Measurements from ENCODE around the gene VSIG10.
"Not testable (repeated sequence)": the region's sequence is repeated elsewhere in the genome, so short reads cannot be mapped to it uniquely, and the experiment has no call there.

The VSIG10 gene

DNA sequence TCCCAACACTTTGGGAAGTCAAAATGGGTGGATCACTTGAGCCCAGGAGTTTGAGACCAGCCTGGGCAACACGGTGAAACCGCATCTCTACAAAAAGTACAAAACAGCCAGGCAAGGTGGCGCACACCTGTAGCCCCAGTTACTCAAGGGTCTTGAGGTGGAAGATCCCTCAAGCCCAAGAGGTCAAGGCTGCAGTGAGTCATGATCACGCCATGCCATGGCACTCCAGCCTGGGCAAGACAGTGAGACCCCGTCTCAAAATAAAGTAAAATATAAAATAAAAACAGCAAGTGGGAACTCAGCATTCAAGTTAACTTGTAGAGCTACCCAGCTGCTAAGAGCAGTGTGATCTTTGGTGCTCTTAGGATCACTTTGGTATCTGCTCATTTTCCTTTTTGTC, 74.6 kb downstream of the VSIG10 start:
- Histone ChIP-seq H3K9me3 (ENCODE audit: low read length) (no peaks in the 10 kb centered on the region), H3K36me3 (ENCODE audit: insufficient read depth, low read length) (peaks cover 84% of the 10 kb centered on the region), H3K4me3 (ENCODE audit: low read length) (no peak overlapping the region), H3K27me3 (ENCODE audit: insufficient read depth, low read length) (no peaks in the 10 kb centered on the region), H2AFZ (ENCODE audit: low read depth, low read length) (no peak overlapping the region), H3K4me1 (ENCODE audit: insufficient read depth, low read length) (no peaks in the 10 kb centered on the region)

- no peaks in the 10 kb centered on the region for H3K9me3 ChIP-seq (ENCODE audit: low read length)
- H3K36me3 ChIP-seq (ENCODE audit: insufficient read depth, low read length), result peaks cover 79% of the 10 kb centered on the region
Measured at GRCh38 chr12:118025168-118025567, 78.6 kb downstream of the VSIG10 start.

DNA sequence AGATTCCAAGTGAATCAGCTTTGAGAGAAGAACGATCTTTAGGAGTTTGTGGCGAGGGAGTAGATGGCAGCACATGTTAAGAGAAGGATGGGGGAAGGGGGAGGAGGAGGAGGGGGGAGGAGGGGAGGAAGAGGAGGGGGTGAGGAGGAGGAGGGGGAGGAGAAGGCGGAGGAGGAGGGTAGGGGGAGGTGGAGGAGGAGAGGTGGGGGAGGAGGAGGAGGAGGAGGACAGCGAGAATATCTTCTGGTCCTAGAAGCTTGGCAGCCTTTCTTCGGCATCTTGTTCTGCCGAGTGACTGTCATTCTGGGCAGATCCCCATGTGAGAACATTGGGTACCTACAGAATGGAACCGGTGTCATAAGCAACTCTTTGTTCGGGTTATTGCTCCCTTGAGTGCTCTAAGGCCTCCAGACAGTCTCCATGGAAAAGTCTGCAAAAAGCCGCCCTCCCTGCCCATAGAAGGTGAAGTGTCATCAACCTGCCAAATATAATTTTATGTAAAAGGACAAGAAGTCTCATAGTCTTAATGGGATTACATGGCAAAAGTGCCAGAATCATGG, 80.4 kb downstream of the VSIG10 start:
- Histone ChIP-seq H3K4me3 (ENCODE audit: low read length) (no peak overlapping the region), H3K36me3 (ENCODE audit: insufficient read depth, low read length) (peaks cover 77% of the 10 kb centered on the region), H3K9me3 (ENCODE audit: low read length) (no peaks in the 10 kb centered on the region), H2AFZ (ENCODE audit: low read depth, low read length) (no peak overlapping the region), H3K4me1 (ENCODE audit: insufficient read depth, low read length) (no peaks in the 10 kb centered on the region), H3K27me3 (ENCODE audit: insufficient read depth, low read length) (no peaks in the 10 kb centered on the region)

More at GRCh38 chr12:118025168-118025567, 78.6 kb downstream of the VSIG10 start:
- Histone ChIP-seq H2AFZ (ENCODE audit: low read depth, low read length) (no peak overlapping the region), H3K27me3 (ENCODE audit: insufficient read depth, low read length) (no peaks in the 10 kb centered on the region), H3K4me3 (ENCODE audit: low read length) (no peak overlapping the region), H3K4me1 (ENCODE audit: insufficient read depth, low read length) (no peaks in the 10 kb centered on the region)

GRCh38 chr12:118022728-118023109, 81.1 kb downstream of the VSIG10 start:
- H2AFZ ChIP-seq (ENCODE audit: low read depth, low read length), result no peak overlapping the region
- H3K27me3 ChIP-seq (ENCODE audit: insufficient read depth, low read length), result no peaks in the 10 kb centered on the region
- peaks cover 3% of the 10 kb centered on the region for H3K4me1 ChIP-seq (ENCODE audit: insufficient read depth, low read length)
- H3K36me3 ChIP-seq (ENCODE audit: insufficient read depth, low read length), result peaks cover 71% of the 10 kb centered on the region
- H3K4me3 ChIP-seq (ENCODE audit: low read length), result no peak overlapping the region
- no peaks in the 10 kb centered on the region for H3K9me3 ChIP-seq (ENCODE audit: low read length)

DNA sequence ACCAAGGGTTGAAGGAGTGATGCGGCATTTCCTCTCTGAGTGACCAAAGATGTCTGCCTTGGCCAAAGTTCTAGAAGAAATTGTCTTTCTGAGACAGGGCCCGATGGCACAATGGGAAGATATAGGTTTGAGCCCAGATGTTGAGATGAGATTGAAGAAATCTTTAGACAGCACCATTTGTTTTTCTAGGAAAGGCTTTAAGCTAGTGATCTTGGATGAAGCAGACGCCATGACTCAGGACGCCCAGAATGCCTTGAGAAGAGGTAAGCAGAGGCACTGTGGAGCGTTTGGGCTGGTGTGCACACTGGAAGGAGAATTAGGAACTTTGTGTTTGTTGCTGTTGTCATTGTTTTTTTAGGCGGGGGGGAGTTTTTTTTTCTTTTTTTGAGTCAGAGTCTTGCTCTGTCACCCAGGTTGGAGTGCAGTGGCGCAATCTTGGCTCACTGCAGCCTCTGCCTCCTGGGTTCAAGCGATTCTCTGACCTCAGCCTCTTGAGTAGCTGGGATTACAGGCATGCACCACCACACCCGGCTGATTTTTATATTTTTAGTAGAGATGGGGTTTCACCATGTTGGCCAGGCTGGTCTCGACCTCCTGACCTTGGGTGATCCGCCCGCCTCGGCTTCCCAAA, 81.6 kb downstream of the VSIG10 start:
- H3K4me1 ChIP-seq (ENCODE audit: insufficient read depth, low read length); H2AFZ ChIP-seq (ENCODE audit: low read depth, low read length); H3K4me3 ChIP-seq (ENCODE audit: low read length); H3K27me3 ChIP-seq (ENCODE audit: insufficient read depth, low read length); H3K9me3 ChIP-seq (ENCODE audit: low read length): not testable (repeated sequence)
- H3K36me3 ChIP-seq (ENCODE audit: insufficient read depth, low read length), result peaks cover 67% of the 10 kb centered on the region

DNA sequence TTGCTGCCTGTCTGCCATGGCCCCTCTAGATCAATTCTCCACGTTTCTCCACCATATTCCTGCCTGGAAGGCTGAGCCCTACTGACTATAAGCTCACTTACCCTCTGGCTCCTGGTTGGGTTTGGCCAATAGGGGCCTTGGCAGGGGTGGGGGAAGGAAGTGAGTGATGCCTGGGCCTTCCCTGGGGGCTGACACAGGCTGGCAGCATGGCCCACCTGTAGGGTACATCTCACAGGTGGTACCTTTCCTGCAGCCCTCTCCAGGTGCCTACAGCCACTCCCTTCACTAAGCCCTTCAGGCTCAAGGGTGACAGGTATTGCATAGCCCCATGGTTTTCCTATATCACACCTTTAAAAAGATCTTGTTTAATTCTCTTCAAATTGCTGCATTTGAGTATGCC, 83.8 kb downstream of the VSIG10 start:
- H3K4me3 ChIP-seq (ENCODE audit: low read length), result no peak overlapping the region
- H3K36me3 ChIP-seq (ENCODE audit: insufficient read depth, low read length), result peaks cover 47% of the 10 kb centered on the region
- H3K4me1 ChIP-seq (ENCODE audit: insufficient read depth, low read length), result peaks cover 16% of the 10 kb centered on the region
- H3K9me3 ChIP-seq (ENCODE audit: low read length), result no peaks in the 10 kb centered on the region
- H3K27me3 ChIP-seq (ENCODE audit: insufficient read depth, low read length), result no peaks in the 10 kb centered on the region
- H2AFZ ChIP-seq (ENCODE audit: low read depth, low read length), result no peak overlapping the region

- Histone ChIP-seq H3K27me3 (ENCODE audit: insufficient read depth, low read length) (no peaks in the 10 kb centered on the region), H3K4me3 (ENCODE audit: low read length) (peak overlapping the region; percentile 85), H3K36me3 (ENCODE audit: insufficient read depth, low read length) (peaks cover 34% of the 10 kb centered on the region), H2AFZ (ENCODE audit: low read depth, low read length) (no peak overlapping the region), H3K4me1 (ENCODE audit: insufficient read depth, low read length) (peaks cover 16% of the 10 kb centered on the region), H3K9me3 (ENCODE audit: low read length) (no peaks in the 10 kb centered on the region)
Measured at GRCh38 chr12:118017926-118018325, 85.9 kb downstream of the VSIG10 start.

DNA sequence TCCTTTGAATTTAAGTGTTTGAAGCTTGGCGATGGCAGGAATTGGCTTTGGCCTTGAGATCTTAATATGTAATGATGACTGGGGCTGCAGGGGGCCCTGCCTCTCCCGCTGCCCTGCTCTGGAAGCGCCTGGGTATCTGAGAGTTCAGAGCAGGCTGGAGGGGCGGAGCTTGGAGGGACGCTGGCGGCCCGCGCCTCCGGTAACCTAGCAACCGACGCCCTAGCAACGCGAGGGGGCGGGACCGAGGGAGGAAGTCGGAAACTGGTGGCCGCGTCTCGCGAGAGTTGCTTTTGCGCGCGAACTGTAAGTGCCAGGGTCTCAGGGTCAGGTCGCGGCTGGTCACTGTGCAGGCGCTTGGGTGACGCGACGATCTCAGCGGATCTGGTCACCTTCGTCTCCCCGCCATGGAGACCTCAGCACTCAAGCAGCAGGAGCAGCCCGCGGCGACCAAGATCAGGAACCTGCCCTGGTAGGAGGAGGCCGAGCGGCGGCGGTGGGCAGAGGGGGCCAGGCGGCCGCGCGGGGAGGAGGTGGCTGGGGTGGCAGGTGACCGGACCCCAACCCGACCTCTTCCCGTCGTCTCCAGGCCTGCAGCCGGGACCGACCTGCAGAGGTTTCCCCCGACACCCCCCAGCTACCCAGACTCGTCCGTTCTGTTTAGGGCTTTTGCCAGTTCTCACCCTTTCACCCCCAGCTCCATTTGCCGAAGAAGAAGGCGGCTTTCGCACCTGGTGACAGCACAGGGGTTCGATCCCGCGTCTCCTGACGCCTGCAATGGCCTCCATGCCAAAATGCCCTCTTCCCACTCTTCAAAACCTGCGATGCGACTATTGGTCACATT, 87.2 kb downstream of the VSIG10 start, which contains the start of gene RFC5:
Gene RFC5, plus strand, starts transcription at position 280 of the 841 bp plus-strand sequence. Its CDS starts 125 bp downstream, at position 405.
- H2AFZ ChIP-seq (ENCODE audit: low read depth, low read length), result peak within 1 kb of the TSS; percentile 84
- H3K36me3 ChIP-seq (ENCODE audit: insufficient read depth, low read length), result peaks cover 23% of the 10 kb centered on the region
- H3K27me3 ChIP-seq (ENCODE audit: insufficient read depth, low read length), result no peaks in the 10 kb centered on the region
- H3K9me3 ChIP-seq (ENCODE audit: low read length), result peaks cover 2% of the 10 kb centered on the region
- peak within 1 kb of the TSS; percentile 85 for H3K4me3 ChIP-seq (ENCODE audit: low read length)
- H3K4me1 ChIP-seq (ENCODE audit: insufficient read depth, low read length), result peaks cover 16% of the 10 kb centered on the region

GRCh38 chr12:118015944-118016343, 87.9 kb downstream of the VSIG10 start:
- peak overlapping the region; percentile 85 for H3K4me3 ChIP-seq (ENCODE audit: low read length)
- H2AFZ ChIP-seq (ENCODE audit: low read depth, low read length), result peak overlapping the region; percentile 80
- H3K36me3 ChIP-seq (ENCODE audit: insufficient read depth, low read length), result peaks cover 23% of the 10 kb centered on the region
- no peaks in the 10 kb centered on the region for H3K27me3 ChIP-seq (ENCODE audit: insufficient read depth, low read length)
- H3K9me3 ChIP-seq (ENCODE audit: low read length), result peaks cover 2% of the 10 kb centered on the region
- peaks cover 16% of the 10 kb centered on the region for H3K4me1 ChIP-seq (ENCODE audit: insufficient read depth, low read length)

DNA sequence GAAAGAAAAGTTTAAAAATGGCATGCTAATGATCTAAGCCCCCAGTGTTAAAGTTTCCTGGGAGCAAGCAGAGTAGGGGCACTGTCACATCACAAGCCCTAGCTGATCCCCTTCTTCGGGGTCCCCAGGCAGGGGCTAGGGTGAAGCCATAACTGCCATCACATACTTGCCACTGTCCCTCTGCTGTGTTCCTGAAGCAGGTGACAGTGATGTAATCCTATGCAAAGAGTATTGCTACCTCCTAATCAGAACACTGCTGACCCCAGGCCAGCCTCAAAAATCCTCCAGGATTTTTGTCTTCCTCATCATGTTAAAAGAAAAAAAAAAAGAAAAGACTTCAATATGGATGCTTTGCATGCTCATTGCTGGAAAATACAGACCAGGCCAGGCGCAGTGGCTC, 88.5 kb downstream of the VSIG10 start:
- Histone ChIP-seq H3K27me3 (ENCODE audit: insufficient read depth, low read length) (no peaks in the 10 kb centered on the region), H3K9me3 (ENCODE audit: low read length) (peaks cover 2% of the 10 kb centered on the region), H3K36me3 (ENCODE audit: insufficient read depth, low read length) (peaks cover 16% of the 10 kb centered on the region), H2AFZ (ENCODE audit: low read depth, low read length) (no peak overlapping the region), H3K4me3 (ENCODE audit: low read length) (no peak overlapping the region), H3K4me1 (ENCODE audit: insufficient read depth, low read length) (peaks cover 16% of the 10 kb centered on the region)
